ENCODE measurements around the gene HYCC2.

HYCC2 gene

DNA sequence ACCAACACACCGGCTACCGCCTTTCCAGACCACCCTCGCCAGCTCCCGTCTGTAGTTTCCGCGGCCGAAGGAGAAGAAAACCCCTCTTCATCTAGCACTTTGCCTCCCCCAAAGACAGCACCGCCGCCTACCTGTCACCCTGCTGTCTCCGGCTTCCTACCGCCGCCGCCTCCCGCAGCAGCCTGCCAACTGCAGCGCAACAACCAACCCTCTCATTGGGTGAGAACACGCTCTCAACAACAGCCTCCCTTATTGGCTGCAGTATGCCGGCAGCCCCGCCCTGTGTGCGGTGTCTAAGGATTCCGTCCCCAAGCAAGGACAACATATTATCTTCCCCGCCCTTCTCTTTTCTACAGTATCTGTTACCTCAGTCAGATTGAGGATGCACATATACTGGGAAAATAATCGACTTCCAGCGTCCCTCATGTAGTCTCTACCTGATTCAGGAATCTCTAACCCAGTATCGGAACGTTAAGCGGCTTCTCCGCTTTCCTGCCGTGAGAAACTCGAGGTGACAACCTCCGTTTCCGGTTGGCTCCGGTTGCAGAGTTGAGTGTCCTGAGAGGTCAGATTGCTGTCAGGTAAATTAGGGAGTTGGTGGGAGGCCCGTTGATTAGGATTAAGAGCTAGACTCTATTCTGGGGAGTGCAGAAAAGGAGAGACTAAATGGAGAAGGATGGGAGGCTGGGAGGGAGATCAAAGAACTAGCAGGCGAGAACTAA lies at the start of gene HYCC2, which contains the start of gene NDUFB3 (continued):
- TF ChIP-seq, protein P1, sequence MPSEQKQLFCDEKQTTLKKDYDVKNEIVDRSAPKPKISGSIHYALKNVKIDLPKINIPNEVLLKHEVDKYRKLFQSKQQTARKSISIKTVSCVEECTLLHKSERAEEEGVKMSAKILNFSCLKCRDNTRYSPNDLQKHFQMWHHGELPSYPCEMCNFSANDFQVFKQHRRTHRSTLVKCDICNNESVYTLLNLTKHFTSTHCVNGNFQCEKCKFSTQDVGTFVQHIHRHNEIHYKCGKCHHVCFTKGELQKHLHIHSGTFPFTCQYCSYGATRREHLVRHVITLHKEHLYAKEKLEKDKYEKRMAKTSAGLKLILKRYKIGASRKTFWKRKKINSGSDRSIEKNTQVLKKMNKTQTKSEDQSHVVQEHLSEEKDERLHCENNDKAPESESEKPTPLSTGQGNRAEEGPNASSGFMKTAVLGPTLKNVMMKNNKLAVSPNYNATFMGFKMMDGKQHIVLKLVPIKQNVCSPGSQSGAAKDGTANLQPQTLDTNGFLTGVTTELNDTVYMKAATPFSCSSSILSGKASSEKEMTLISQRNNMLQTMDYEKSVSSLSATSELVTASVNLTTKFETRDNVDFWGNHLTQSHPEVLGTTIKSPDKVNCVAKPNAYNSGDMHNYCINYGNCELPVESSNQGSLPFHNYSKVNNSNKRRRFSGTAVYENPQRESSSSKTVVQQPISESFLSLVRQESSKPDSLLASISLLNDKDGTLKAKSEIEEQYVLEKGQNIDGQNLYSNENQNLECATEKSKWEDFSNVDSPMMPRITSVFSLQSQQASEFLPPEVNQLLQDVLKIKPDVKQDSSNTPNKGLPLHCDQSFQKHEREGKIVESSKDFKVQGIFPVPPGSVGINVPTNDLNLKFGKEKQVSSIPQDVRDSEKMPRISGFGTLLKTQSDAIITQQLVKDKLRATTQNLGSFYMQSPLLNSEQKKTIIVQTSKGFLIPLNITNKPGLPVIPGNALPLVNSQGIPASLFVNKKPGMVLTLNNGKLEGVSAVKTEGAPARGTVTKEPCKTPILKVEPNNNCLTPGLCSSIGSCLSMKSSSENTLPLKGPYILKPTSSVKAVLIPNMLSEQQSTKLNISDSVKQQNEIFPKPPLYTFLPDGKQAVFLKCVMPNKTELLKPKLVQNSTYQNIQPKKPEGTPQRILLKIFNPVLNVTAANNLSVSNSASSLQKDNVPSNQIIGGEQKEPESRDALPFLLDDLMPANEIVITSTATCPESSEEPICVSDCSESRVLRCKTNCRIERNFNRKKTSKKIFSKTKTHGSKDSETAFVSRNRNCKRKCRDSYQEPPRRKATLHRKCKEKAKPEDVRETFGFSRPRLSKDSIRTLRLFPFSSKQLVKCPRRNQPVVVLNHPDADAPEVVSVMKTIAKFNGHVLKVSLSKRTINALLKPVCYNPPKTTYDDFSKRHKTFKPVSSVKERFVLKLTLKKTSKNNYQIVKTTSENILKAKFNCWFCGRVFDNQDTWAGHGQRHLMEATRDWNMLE (tag by site-specific recombination; conservative IDR thresholded peaks at IDR 0.05; ENCODE audit: low read depth), result peak; percentile 92
- TF ChIP-seq, protein P2, sequence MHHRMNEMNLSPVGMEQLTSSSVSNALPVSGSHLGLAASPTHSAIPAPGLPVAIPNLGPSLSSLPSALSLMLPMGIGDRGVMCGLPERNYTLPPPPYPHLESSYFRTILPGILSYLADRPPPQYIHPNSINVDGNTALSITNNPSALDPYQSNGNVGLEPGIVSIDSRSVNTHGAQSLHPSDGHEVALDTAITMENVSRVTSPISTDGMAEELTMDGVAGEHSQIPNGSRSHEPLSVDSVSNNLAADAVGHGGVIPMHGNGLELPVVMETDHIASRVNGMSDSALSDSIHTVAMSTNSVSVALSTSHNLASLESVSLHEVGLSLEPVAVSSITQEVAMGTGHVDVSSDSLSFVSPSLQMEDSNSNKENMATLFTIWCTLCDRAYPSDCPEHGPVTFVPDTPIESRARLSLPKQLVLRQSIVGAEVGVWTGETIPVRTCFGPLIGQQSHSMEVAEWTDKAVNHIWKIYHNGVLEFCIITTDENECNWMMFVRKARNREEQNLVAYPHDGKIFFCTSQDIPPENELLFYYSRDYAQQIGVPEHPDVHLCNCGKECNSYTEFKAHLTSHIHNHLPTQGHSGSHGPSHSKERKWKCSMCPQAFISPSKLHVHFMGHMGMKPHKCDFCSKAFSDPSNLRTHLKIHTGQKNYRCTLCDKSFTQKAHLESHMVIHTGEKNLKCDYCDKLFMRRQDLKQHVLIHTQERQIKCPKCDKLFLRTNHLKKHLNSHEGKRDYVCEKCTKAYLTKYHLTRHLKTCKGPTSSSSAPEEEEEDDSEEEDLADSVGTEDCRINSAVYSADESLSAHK (tag by site-specific recombination; IDR thresholded peaks at IDR 0.05), result peak; percentile 40; the same call in 1 of the 2 replicates
- TF ChIP-seq MYNN (tag by site-specific recombination; IDR thresholded peaks at IDR 0.05; ENCODE audit: borderline replicate concordance), result no peak
- peak; percentile 93; the same call in 1 of the 2 replicates for TF ChIP-seq KLF7 (tag by site-specific recombination; IDR thresholded peaks at IDR 0.05; ENCODE audit: borderline replicate concordance)
- peak; percentile 61; the same call in 1 of the 2 replicates for TF ChIP-seq ZNF600 (tag by site-specific recombination; IDR thresholded peaks at IDR 0.05)
- TF ChIP-seq ZFHX2 (tag by site-specific recombination; conservative IDR thresholded peaks at IDR 0.05), result no peak; the same call in none of the 2 replicates
- TF ChIP-seq ZNF585B (tag by site-specific recombination; IDR thresholded peaks at IDR 0.05), result no peak
- TF ChIP-seq YY1 (tag by site-specific recombination; IDR thresholded peaks at IDR 0.05), result peak; percentile 46; the same call in 1 of the 2 replicates
- TF ChIP-seq ZNF266 (tag by site-specific recombination; IDR thresholded peaks at IDR 0.05; ENCODE audit: low read depth), result no peak
- TF ChIP-seq GFI1B (tag by site-specific recombination; IDR thresholded peaks at IDR 0.05), result peak; percentile 64
- TF ChIP-seq ZNF394 (tag by site-specific recombination; IDR thresholded peaks at IDR 0.05; ENCODE audit: borderline replicate concordance), result 0 out of 2 replicates have a peak, but pooled peaks have one; percentile 69
- TF ChIP-seq ZNF302 (tag by site-specific recombination; IDR thresholded peaks at IDR 0.05; ENCODE audit: low read depth), result no peak
- TF ChIP-seq HOXC10 (CRISPR knock-in tag; IDR thresholded peaks at IDR 0.05), result no peak
- no peak for TF ChIP-seq ZNF621 (tag by site-specific recombination; IDR thresholded peaks at IDR 0.05)
- TF ChIP-seq, protein P3, sequence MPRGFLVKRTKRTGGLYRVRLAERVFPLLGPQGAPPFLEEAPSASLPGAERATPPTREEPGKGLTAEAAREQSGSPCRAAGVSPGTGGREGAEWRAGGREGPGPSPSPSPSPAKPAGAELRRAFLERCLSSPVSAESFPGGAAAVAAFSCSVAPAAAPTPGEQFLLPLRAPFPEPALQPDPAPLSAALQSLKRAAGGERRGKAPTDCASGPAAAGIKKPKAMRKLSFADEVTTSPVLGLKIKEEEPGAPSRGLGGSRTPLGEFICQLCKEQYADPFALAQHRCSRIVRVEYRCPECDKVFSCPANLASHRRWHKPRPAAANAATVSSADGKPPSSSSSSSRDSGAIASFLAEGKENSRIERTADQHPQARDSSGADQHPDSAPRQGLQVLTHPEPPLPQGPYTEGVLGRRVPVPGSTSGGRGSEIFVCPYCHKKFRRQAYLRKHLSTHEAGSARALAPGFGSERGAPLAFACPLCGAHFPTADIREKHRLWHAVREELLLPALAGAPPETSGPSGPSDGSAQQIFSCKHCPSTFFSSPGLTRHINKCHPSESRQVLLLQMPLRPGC (tag by site-specific recombination; IDR thresholded peaks at IDR 0.05), result 0 out of 2 replicates have a peak, but pooled peaks have one; percentile 18
- TF ChIP-seq, protein P4, sequence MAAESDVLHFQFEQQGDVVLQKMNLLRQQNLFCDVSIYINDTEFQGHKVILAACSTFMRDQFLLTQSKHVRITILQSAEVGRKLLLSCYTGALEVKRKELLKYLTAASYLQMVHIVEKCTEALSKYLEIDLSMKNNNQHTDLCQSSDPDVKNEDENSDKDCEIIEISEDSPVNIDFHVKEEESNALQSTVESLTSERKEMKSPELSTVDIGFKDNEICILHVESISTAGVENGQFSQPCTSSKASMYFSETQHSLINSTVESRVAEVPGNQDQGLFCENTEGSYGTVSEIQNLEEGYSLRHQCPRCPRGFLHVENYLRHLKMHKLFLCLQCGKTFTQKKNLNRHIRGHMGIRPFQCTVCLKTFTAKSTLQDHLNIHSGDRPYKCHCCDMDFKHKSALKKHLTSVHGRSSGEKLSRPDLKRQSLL (tag by site-specific recombination; IDR thresholded peaks at IDR 0.05), result no peak
- TF ChIP-seq ZBTB7A (tag by site-specific recombination; IDR thresholded peaks at IDR 0.05; ENCODE audit: low read depth), result no peak
- peak; percentile 97 for TF ChIP-seq ZXDB (tag by site-specific recombination; IDR thresholded peaks at IDR 0.05)
- TF ChIP-seq SALL2 (tag by site-specific recombination; IDR thresholded peaks at IDR 0.05; ENCODE audit: borderline replicate concordance), result no peak
- TF ChIP-seq KLF8 (tag by site-specific recombination; IDR thresholded peaks at IDR 0.05), result peak; percentile 90
- no peak for TF ChIP-seq ZNF830 (tag by site-specific recombination; IDR thresholded peaks at IDR 0.05; ENCODE audit: low read depth)
- peak; percentile 99 for TF ChIP-seq ZBTB17 (tag by site-specific recombination; IDR thresholded peaks at IDR 0.05)
- TF ChIP-seq ZNF433 (tag by site-specific recombination; IDR thresholded peaks at IDR 0.05; ENCODE audit: low read depth), result no peak
- TF ChIP-seq ZNF404 (tag by site-specific recombination; IDR thresholded peaks at IDR 0.05), result no peak
- no peak for TF ChIP-seq ZNF654 (tag by site-specific recombination; IDR thresholded peaks at IDR 0.05; ENCODE audit: low read depth)
- TF ChIP-seq ZNF133 (tag by site-specific recombination; IDR thresholded peaks at IDR 0.05), result no peak
- peak; percentile 62; the same call in 1 of the 2 replicates for TF ChIP-seq KLF10 (tag by site-specific recombination; IDR thresholded peaks at IDR 0.05)
- TF ChIP-seq ZNF514 (tag by site-specific recombination; IDR thresholded peaks at IDR 0.05), result no peak
- TF ChIP-seq, protein P5, sequence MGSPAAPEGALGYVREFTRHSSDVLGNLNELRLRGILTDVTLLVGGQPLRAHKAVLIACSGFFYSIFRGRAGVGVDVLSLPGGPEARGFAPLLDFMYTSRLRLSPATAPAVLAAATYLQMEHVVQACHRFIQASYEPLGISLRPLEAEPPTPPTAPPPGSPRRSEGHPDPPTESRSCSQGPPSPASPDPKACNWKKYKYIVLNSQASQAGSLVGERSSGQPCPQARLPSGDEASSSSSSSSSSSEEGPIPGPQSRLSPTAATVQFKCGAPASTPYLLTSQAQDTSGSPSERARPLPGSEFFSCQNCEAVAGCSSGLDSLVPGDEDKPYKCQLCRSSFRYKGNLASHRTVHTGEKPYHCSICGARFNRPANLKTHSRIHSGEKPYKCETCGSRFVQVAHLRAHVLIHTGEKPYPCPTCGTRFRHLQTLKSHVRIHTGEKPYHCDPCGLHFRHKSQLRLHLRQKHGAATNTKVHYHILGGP (tag by site-specific recombination; IDR thresholded peaks at IDR 0.05), result no peak
